HG02973 (cell line): Measurements from ENCODE around the gene PES1.
"Not testable (repeated sequence)": the region's sequence is repeated elsewhere in the genome, so short reads cannot be mapped to it uniquely, and the experiment has no call there.

ENCODE experiments used
- ATAC-seq: cut with Tn5 transposase; IDR thresholded peaks from one replicate; pipeline ENCODE4 v1.9.1; 2021; ENCODE audit warnings: moderate library complexity; ENCODE audit not compliant: unreplicated experiment

PES1 gene

GRCh38 chr22:30556388-30556787 lies 35.3 kb downstream of the PES1 start:
- no peak for ATAC-seq

GRCh38 chr22:30555282-30556210 lies 36.2 kb downstream of the PES1 start:
- no peak for ATAC-seq

GRCh38 chr22:30553971-30554370 lies 37.7 kb downstream of the PES1 start:
- no peak for ATAC-seq

GRCh38 chr22:30552719-30553118 lies 39.0 kb downstream of the PES1 start:
- no peak for ATAC-seq

- not testable (repeated sequence) for ATAC-seq
Observed at GRCh38 chr22:30551813-30552212, 39.9 kb downstream of the PES1 start.

GRCh38 chr22:30547188-30547587 lies 44.5 kb downstream of the PES1 start:
- no peak for ATAC-seq

- ATAC-seq = no peak
Observed at GRCh38 chr22:30546616-30547015, 45.1 kb downstream of the PES1 start, which contains the start of gene SEC14L6. Gene SEC14L6 (minus strand): TSS chr22:30546741. CDS start chr22:30546682, 59 bp downstream.

- ATAC-seq = no peak
Observed at GRCh38 chr22:30542811-30543188, 48.9 kb downstream of the PES1 start.

- ATAC-seq = no peak
Observed at GRCh38 chr22:30541961-30542810, 49.5 kb downstream of the PES1 start.

GRCh38 chr22:30541511-30541910 lies 50.2 kb downstream of the PES1 start:
- not testable (repeated sequence) for ATAC-seq

GRCh38 chr22:30539368-30539767 lies 52.3 kb downstream of the PES1 start:
- ATAC-seq = no peak

- ATAC-seq = no peak
Observed at GRCh38 chr22:30538280-30538679, 53.4 kb downstream of the PES1 start.

- no peak for ATAC-seq
Observed at GRCh38 chr22:30537083-30537731, 54.5 kb downstream of the PES1 start.

GRCh38 chr22:30535182-30535581 lies 56.5 kb downstream of the PES1 start:
- no peak for ATAC-seq

GRCh38 chr22:30531651-30532608 lies 59.8 kb downstream of the PES1 start:
- ATAC-seq = no peak

GRCh38 chr22:30526656-30527055 lies 65.1 kb downstream of the PES1 start:
- no peak for ATAC-seq
